NCI-H187 (cell line): ENCODE results near the gene KCNJ10.

ENCODE experiments used
- DNase-seq, 2 experiments: peaks; one replicate each; lab custom pipeline; 2025; lab: John Stamatoyannopoulos, UW

Gene KCNJ10

DNA sequence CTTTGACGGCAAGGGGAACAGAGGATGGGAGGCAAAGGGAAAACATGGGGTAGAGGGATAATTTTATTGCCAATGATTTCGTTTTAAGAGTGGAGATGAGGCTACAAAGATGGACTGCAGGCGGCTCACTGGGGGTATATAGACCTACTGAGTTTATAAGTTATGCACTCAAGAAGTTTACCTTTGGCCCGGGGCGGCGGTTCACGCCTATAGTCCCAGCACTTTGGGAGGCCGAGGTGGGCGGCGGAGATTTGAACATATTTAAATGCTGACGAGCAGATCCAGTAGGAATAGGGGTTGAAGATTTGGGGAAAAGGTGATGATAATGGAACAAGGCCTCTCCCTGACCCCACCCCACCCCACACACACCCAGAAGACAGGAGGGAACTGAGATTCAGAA is 107.8 kb downstream of the KCNJ10 start:
- no peak for DNase-seq

DNA sequence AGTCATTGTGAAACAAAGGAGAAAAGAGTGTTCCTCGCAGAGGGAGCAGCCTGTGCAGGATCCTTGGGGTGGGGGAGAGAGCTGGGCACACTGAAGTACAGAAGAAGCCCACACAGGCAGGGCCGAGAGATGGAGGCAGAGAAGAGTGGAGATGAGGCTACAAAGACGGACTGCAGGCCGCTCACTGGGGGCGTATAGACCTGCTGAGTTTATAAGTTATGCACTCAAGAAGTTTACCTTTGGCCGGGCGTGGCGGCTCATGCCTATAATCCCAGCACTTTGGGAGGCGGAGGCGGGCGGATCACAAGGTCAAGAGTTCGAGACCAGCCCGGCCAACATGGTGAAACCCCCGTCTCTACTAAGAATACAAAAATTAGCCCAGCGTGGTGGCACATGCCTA is 108.3 kb downstream of the KCNJ10 start:
- DNase-seq: no peak

DNA sequence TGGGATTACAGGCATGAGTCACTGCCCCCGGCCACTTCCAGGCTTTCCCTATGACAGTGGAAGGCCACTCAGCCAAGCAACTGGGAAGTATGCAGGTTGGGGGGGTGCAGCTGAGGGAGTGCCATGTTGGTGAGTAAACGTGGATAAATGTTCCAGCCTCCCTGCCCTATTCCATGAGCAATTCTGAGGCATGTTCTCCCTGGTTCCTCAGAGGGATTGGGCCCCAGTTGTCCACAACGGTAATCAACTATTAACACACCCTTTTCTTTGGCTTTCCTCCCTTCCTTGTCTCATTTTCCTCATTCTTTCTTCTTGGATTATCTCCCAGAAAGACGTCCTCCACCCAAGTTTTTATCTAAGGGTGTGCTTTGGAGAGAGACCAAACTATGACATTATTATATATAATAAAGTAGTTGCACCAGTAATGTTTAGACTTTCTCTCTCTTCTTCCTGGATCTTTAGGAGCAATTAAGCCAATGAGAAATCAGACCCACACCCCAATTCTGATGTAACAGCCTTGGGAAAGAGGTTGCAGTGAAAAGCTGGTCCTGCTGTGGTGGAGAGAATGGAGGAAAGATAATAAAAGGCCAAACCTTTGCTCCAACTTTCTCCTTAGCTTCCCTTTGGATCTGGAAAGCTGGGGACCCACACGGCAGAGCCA is 109.1 kb downstream of the KCNJ10 start:
- DNase-seq: no peak

DNA sequence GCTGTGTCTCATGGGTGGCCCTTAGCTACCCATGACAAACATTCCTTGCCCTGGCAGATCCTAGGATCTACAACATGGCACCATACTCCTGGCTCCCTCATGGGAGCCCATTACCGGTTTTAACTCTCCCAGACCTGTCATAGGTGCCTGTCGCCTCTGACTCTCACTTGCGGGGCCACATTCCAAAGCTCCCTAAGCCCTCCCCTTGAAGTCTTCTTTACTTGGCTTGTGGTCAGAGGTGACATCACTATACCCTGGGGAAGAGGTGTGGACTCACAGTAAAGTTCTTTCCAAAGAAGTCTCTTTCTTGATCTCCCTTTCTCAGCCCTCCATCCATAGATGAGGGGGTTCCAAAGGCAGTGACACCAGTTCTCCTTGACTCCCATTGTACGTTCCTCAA is 110.5 kb downstream of the KCNJ10 start:
- no peak for DNase-seq

DNA sequence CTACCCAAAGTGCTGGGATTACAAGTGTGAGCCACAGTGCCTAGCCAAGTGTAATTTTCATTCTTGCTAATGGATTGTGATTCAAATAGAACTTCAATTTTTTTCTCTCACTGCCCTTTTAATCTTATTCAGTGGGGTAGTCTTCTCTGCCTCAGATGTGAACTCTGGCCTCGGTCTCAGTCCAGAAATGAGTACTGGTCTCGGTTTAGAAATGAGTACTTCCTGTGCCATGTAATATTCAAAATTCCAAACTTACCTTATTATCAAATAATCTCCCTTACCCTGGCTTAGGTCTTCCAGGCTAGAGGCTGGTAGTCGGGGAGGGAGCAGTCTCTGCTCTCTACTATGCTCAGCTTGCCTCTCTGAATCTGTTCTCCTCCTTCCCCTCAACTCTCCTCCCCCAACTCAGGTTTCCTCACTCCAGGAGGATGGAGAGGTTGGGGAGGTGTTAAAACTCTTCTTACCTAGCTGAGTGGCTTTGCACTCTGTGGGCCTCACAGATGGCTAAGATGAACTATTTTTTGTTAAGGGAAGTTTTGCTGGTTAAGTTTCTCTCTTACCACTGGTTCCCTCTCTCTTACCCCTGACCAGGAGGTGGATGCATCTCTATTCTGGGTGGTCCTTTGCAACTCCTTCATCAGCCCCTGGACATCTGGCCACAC is 111.1 kb downstream of the KCNJ10 start:
- no peak for DNase-seq

DNA sequence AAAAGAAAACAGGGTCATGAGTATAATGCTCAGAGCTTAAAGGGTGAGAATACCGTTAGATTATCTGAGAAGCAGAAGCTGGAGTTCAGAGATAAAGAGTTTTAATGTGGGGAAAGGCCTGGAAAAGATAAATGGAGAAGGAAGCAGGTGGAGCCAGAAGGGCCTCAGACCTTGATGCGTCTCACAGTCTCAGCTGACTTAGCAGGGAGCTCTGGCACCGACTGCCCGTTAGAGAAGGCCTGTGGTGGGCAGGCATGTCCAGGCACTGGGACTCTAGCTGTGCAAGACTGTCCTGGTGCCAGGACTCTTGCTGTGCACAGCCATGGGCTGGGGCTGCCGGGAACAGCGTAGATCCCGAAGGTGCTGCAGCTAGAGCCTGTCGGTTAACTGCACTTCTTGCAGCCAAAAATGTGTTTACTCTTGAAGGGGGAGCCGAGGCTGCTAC is 112.1 kb downstream of the KCNJ10 start:
- DNase-seq: no peak

DNA sequence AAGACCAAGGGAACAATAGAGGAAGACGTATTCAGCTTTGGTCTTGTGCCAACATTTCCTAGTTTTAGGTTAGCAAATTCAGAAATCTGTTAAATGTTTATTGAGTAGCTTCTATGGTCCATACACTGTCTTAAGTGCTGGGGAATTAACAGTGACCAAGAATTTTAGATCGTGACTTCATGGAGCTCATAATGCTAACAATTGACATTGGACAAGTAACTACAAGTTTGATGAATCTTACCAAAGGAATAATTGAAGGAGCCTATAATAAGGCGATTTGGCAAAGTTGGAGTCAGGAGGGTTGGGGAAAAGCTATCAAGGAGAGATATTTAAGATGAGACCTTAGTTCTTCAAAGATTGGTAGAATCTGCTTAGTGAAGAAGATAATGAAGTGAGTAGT is 114.5 kb downstream of the KCNJ10 start:
- no peak for DNase-seq

DNA sequence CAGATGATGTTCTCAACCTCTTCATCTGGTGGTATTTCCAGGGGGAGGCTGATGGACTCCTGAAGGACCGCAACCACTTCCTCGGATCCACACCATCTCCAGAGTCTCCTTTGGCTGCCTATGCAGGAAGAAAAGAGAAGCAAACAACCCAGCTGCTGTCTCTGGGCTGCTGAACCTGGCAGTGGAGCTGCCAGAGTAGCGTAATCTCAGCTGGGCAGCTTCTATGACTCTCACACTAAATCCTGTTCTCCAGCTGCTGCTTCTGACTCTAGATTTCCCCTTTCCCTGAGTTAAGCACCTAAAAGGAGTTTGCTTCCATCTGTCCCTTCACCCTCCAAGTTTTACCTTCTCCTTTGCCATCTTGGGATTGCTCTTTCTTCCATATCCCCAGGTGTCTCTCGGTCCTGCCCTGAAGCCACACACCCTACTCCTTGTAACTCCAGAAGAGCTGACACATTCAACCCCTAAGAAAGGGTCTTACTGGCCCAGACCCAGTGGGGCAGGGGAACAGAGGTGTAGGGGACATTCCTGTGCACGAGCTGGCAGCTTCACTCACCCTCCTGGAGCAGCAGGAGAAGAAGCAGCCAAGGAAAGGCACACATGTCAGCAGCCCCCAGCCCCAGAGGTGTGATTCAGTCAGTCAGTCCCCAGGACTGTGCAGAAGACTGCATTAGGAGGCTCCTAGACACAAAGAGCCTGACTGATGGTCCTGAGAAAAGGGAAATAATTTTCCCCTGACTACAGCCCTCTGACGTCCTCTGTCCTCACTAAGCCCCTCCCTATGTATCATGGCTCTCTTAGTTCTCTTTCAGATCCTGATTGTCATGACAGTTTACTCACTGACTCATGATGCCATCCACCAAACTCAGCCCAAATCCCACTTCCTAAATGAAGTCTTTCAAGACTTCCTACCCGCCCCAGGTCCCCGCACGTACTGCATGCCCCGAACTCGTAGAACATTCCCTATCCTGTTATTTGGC is 116.1 kb downstream of the KCNJ10 start, which contains the start of gene SLAMF9:
SLAMF9 (minus strand) TSS at position 702 of the 980 bp plus-strand sequence; CDS start at position 602, 100 bp downstream.
- no peak for DNase-seq

DNA sequence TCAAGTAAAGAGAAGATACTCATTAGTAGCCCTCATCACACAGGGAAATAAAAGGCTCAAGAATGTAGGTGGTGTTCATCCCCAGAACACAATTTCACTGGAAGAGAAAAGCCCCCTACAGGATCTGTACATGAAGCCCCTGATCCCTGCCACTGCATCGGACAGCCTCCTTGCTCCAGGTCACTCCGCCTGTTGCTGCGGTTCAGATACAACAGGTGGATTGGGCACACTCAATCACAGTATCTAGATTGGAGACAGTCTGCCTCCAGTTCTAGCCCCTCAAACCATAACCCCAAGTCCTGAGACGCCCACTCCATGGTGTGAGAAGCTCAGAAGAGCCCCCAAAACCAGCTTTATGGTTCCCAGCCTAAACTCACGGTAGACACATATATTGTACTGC is 117.0 kb downstream of the KCNJ10 start:
- DNase-seq: no peak

DNA sequence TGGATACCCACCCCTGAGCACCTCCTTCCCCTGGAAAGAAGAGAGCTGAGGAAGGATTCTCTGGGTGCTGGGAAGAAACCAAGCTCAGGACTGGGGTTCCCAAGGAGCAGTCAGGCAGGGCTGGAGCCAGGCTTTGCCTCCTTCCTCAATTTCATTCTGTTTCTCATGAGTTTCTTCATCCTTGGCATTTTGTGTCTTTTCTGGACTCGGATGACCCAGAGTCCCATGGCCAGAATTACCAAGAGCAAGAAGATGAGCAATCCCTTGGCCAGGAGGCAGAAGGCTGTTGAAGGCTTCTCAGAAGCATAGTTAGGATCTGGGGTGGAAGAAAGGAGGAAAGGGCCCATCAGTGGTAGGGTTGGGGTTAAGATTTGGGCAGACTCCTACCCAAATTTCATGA is 118.4 kb downstream of the KCNJ10 start:
- DNase-seq: no peak

DNA sequence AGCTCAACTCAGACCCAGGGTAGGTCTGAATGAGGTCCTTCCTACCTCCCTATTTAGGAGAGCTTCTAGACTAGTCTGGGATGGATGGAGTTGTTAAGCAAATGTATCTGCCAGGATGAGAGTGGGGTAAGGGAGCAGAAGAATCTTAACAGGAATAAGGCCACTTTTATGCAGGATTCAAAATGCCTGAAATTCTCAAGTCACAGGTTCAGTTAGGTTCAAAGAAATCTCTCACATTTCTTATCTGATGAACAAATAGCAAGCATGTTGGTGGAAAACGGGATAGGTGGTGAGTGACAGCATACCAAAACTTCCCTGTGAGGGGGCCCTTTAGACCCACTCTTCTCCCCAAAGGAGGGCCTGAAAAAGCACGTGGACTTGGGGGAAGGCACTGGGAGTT is 118.9 kb downstream of the KCNJ10 start:
- DNase-seq: no peak

DNA sequence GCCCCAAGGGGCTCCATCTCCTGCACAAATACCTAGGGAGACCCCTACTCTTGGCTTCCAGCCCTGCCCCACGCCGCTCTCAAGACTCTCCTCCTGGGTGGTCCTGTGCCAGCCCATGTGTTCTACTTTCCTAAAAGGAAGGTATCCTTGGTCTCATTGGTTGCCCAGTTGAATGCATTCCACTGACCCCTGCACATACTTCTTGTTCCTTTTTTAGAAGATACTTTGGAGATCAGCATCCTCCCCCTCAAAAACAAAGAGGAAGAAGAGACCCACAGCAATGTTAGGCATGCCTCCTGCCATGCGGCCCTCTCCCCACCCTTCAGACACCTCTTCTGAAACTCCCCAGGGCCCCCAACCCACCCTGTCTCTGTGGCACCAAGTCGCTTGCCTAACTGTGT is 120.0 kb downstream of the KCNJ10 start:
- no peak for DNase-seq

DNA sequence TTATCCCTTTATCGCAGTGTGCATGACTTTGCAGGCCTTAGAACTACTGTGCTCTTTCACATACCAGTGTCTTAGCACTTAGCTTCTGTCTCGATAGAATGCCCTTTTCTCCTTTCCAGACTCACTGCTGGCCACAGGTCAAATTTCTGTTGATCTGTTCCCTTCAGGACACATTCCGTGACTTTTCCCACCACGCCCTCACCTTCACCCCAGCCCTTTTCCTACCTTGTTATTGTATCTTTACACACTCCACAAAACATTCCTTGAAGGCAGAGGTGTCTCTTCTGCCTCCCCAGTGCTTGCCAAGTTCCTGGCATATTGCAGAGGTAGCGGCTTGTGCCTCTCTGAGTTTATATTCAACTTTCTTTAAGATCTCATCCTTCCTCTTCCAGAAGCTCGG is 120.8 kb downstream of the KCNJ10 start:
- DNase-seq: no peak
